Natural killer cell (primary cell): Measurements from ENCODE around the gene NCOA3. TPM values are rescaled to one million over a fixed set of nuclear protein-coding genes. Genes with fewer than 3 reads are reported as not detected.
A peak's percentile ranks its signal among the peaks of the same experiment; 100 is the strongest.

ENCODE experiments used
- ATAC-seq, 3 donors: fragments of 150-1000 bp in 2 of 3; fragments of 200-7000 bp in 1 of 3; cut with Tn5 transposase; 1 replicate in 1 of 3; 2 replicates in 2 of 3; pipeline ENCODE4 v1.10.0; 2021; ENCODE audit warnings: mild to moderate bottlenecking in 2 of 3, moderate library complexity in 2 of 3
- DNase-seq, 2 donors: peaks; one replicate each; pipeline versions ENCODE4 v3.0.0 to v3.0.0-alpha.2; 2013 to 2021; ENCODE audit warnings: mixed read lengths in 1 of 2
- H3K27ac ChIP-seq: one replicate; pipeline ENCODE4 v1.5.1; 2013; ENCODE audit warnings: mild to moderate bottlenecking, low read length
- H3K27me3 ChIP-seq: one replicate; pipeline ENCODE4 v1.6.1; 2013; ENCODE audit warnings: low read length; ENCODE audit not compliant: control insufficient read depth, insufficient read depth
- H3K36me3 ChIP-seq: one replicate; pipeline ENCODE4 v1.6.1; 2013; ENCODE audit warnings: low read length; ENCODE audit not compliant: control insufficient read depth, insufficient read depth
- H3K4me1 ChIP-seq: one replicate; pipeline ENCODE4 v1.6.1; 2013; ENCODE audit warnings: low read length; ENCODE audit not compliant: control insufficient read depth, insufficient read depth
- H3K4me3 ChIP-seq: one replicate; pipeline ENCODE4 v1.5.1; 2013; ENCODE audit warnings: low read length
- H3K9me3 ChIP-seq: one replicate; pipeline ENCODE4 v1.6.1; 2013; ENCODE audit warnings: low read length; ENCODE audit not compliant: control insufficient read depth, insufficient read depth
- H3K27ac Mint-ChIP-seq, 2 donors: one replicate each; pipeline ENCODE4 v1.8.0; 2022; ENCODE audit warnings: mild to moderate bottlenecking in 2 of 2, mixed read lengths in 2 of 2, moderate library complexity in 1 of 2
- H3K27me3 Mint-ChIP-seq, 2 donors: one replicate each; pipeline ENCODE4 v1.8.0; 2022; ENCODE audit warnings: low read depth in 2 of 2, mixed read lengths in 2 of 2
- H3K36me3 Mint-ChIP-seq: one replicate; pipeline ENCODE4 v1.8.0; 2022; ENCODE audit warnings: mixed read lengths
- H3K4me1 Mint-ChIP-seq, 2 donors: one replicate each; pipeline ENCODE4 v1.8.0; 2022; ENCODE audit warnings: mixed read lengths in 2 of 2
- H3K4me3 Mint-ChIP-seq: one replicate; pipeline ENCODE4 v1.8.0; 2022; ENCODE audit warnings: mild to moderate bottlenecking, moderate library complexity, mixed read lengths
- H3K9me3 Mint-ChIP-seq, 2 donors: one replicate each; pipeline ENCODE4 v1.8.0; 2022; ENCODE audit warnings: mixed read lengths in 2 of 2
- WGBS: methylation state at CpG from one replicate; pipeline ENCODE4 v1.1.7; 2013; ENCODE audit warnings: missing lambda C conversion rate; ENCODE audit not compliant: insufficient coverage; 5-methylcytosine and 5-hydroxymethylcytosine counted together
- intact Hi-C: fragments of 100-400 bp; cut with micrococcal nuclease; formaldehyde crosslinking; loops from one replicate; pipeline ENCODE4 v1.14.2; 2022
- total RNA-seq, 4 donors: library from RNA; stranded (reverse); fragments of 120-200 nt in 1 of 4; gene quantifications; one replicate each; pipeline versions ENCODE4 v1.2.3 to v1.2.4, GENCODE V29; 2013 to 2022
- TF ChIP-seq, protein P1 (sequence below): fragments of 200-600 bp; IDR thresholded peaks from one replicate; pipeline ENCODE4 v1.8.0; 2022; ENCODE audit warnings: antibody characterized with exemption

The NCOA3 gene
- total RNA-seq, 3 donors from 2014 or later (not counting 1 experiment from before 2014, with no cell fraction given), result 44.3 to 63.3 (median 57.8) TPM

DNA sequence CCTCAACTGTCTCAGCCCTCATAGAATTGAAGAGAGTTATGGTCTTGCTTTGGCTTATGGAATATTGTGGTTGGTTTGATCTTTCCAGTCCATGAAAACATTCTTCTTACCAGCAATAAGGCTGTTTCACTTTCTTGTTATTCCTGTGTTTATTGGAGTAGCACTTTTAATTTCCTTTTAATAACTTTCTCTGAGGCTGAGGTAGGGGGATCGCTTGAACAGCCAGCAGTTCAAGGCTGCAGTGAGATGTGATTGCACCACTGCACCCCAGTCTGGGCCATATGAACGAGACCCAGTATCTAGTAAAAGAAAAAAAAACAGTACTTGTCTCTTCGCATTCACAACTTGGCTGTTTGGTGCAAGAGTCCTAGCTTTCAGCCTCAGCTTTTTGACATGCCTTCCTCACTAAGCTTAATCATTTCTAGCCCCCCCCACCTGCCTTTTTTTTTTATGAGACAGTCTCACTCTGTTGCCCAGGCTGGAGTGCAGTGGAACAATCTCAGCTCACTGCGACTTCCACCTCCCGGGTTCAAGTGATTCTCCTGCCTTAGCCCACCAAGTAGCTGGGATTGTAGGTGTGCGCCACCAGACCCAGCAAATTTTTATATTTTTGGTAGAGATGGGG lies 70.5 kb downstream of the NCOA3 start:
- peak overlapping the region in 1 of 2 donors; percentile 39 for H3K27ac Mint-ChIP-seq

DNA sequence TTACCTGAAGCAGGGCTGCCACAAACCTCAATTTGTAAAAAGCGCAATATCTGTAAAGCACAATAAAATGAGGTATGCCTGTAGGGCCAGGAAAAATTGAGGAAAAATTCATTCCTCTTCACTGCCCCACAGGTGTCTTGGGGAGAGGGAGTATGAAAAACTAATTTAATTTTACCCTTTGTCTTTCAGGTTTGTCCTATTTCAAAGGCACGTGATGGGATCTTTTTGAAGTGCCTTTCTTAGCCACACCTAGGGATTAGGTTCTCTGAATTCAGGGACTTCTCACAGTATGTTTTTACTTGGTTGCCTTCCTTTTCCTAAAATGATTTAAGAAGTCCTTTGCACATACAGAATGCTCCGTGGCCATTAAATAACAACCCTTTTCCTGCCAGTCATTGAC lies 71.9 kb downstream of the NCOA3 start:
- H3K27me3 Mint-ChIP-seq, result no peaks in the 10 kb centered on the region
- TF ChIP-seq, protein P1, sequence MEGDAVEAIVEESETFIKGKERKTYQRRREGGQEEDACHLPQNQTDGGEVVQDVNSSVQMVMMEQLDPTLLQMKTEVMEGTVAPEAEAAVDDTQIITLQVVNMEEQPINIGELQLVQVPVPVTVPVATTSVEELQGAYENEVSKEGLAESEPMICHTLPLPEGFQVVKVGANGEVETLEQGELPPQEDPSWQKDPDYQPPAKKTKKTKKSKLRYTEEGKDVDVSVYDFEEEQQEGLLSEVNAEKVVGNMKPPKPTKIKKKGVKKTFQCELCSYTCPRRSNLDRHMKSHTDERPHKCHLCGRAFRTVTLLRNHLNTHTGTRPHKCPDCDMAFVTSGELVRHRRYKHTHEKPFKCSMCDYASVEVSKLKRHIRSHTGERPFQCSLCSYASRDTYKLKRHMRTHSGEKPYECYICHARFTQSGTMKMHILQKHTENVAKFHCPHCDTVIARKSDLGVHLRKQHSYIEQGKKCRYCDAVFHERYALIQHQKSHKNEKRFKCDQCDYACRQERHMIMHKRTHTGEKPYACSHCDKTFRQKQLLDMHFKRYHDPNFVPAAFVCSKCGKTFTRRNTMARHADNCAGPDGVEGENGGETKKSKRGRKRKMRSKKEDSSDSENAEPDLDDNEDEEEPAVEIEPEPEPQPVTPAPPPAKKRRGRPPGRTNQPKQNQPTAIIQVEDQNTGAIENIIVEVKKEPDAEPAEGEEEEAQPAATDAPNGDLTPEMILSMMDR, result no peak
- no peak overlapping the region for H3K4me3 Mint-ChIP-seq
- DNase-seq (no peak), ATAC-seq (no peak)
- H3K4me1 Mint-ChIP-seq, result peaks cover 32 to 64% of the 10 kb centered on the region in 2 donors
- no peaks in the 10 kb centered on the region for H3K36me3 Mint-ChIP-seq
- Histone ChIP-seq H3K9me3 (peaks cover 5% of the 10 kb centered on the region), H3K4me3 (no peak overlapping the region), H3K27ac (no peak overlapping the region), H3K27me3 (no peaks in the 10 kb centered on the region), H3K4me1 (peaks cover 14% of the 10 kb centered on the region), H3K36me3 (no peaks in the 10 kb centered on the region)
- 74% methylated on average over 3 of the region's 3 CpGs for WGBS
- peak overlapping the region in 1 of 2 donors; percentile 39 for H3K27ac Mint-ChIP-seq
- H3K9me3 Mint-ChIP-seq, result no peaks in the 10 kb centered on the region
- intact Hi-C loops, result no loop called here

More for the DNA sequence above, 70.5 kb downstream of the NCOA3 start:
- H3K9me3 ChIP-seq, result peaks cover 5% of the 10 kb centered on the region
- Mint-ChIP-seq H3K9me3 (no peaks in the 10 kb centered on the region), H3K4me1 (peaks cover 30 to 67% of the 10 kb centered on the region in 2 donors), H3K36me3 (no peaks in the 10 kb centered on the region), H3K4me3 (no peak overlapping the region), H3K27me3 (no peaks in the 10 kb centered on the region)
- H3K4me3 ChIP-seq, result no peak overlapping the region
- DNase-seq, result no peak
- no peaks in the 10 kb centered on the region for H3K27me3 ChIP-seq
- H3K27ac ChIP-seq, result no peak overlapping the region
- peaks cover 17% of the 10 kb centered on the region for H3K4me1 ChIP-seq
- TF ChIP-seq, protein P1, result no peak
- 96% methylated on average over 6 of the region's 6 CpGs for WGBS
- no peak for ATAC-seq
- intact Hi-C loops, result no loop called here
- H3K36me3 ChIP-seq, result no peaks in the 10 kb centered on the region

DNA sequence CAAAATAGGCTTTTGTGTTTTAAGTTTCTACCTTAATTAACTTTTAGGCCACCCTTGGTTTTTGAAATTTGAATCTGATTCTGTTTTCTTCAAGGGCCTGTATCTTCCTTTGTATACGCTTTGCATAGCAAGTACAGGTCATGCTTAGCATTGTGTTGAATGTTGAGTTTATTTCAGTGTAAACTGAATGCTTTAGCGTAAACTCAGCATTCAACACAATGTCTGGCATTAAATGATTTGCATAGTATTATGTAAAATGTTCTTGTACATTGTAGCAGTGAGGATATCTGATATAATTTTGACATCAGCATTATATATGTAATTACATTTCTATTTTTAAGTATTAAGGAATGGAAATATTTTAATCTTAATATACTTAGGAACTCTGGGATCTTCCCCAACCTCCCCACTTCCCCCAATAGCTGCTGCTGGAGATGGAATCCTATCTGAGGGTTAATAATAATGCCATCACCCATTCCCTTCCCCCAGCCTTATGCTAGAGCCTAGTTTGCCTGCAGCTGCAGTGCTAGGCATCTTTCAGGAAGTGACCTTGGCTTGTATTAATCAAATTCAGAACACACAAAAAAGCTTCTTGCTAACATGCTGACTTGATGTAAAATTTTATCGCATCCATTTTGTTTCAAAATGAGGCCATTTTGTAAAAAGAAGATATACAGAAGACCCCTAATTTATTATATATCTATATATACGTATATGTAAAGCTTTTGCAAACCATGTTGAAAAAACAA lies 73.1 kb downstream of the NCOA3 start:
- WGBS, result 100% methylated on average over 1 of the region's 4 CpGs
- Mint-ChIP-seq H3K4me1 (peaks cover 39 to 70% of the 10 kb centered on the region in 2 donors), H3K36me3 (no peaks in the 10 kb centered on the region), H3K27ac (no peak overlapping the region), H3K27me3 (no peaks in the 10 kb centered on the region), H3K9me3 (no peaks in the 10 kb centered on the region), H3K4me3 (no peak overlapping the region)
- TF ChIP-seq, protein P1, result no peak
- Histone ChIP-seq H3K9me3 (peaks cover 5% of the 10 kb centered on the region), H3K27me3 (no peaks in the 10 kb centered on the region), H3K27ac (no peak overlapping the region), H3K4me3 (no peak overlapping the region), H3K4me1 (peaks cover 9% of the 10 kb centered on the region), H3K36me3 (no peaks in the 10 kb centered on the region)
- ATAC-seq, result no peak
- peak in 1 of 2 donors; percentile 17 for DNase-seq
- intact Hi-C loops, result no loop called here
